Small intestine (tissue), 7 donors: Measurements from ENCODE around the gene DDI2. TPM values are rescaled to one million over a fixed set of nuclear protein-coding genes. Genes with fewer than 3 reads are reported as not detected.

ENCODE experiments used
- DNase-seq, 2 donors: peaks; one replicate each; pipeline versions ENCODE4 v3.0.0 to v3.0.0-alpha.2; 2013
- FAIRE-seq: peaks from 2 replicates; lab custom pipeline; 2012; peaks lifted over from hg19 to GRCh38; lab: Jason Lieb, UNC
- H3K27ac ChIP-seq, 3 donors: one replicate each; pipeline ENCODE4 v1.5.1; 2013; ENCODE audit warnings: low read length in 2 of 3, mild to moderate bottlenecking in 2 of 3, control low read depth in 1 of 3, inconsistent platforms in 1 of 3, low read depth in 1 of 3, moderate library complexity in 1 of 3
- H3K27me3 ChIP-seq, 3 donors: one replicate each; pipeline ENCODE4 v1.6.1; 2013; ENCODE audit warnings: low read length in 3 of 3, inconsistent platforms in 1 of 3; ENCODE audit not compliant: control insufficient read depth in 3 of 3, insufficient read depth in 3 of 3
- H3K36me3 ChIP-seq, 3 donors: one replicate each; pipeline ENCODE4 v1.6.1; 2013; ENCODE audit warnings: low read length in 3 of 3, inconsistent platforms in 1 of 3, low read depth in 1 of 3, mild to moderate bottlenecking in 1 of 3, moderate library complexity in 1 of 3; ENCODE audit not compliant: control insufficient read depth in 3 of 3, insufficient read depth in 2 of 3
- H3K4me1 ChIP-seq, 3 donors: one replicate each; pipeline ENCODE4 v1.6.1; 2013; ENCODE audit warnings: low read length in 2 of 3, inconsistent platforms in 1 of 3, low read depth in 1 of 3, mild to moderate bottlenecking in 1 of 3, moderate library complexity in 1 of 3; ENCODE audit not compliant: control insufficient read depth in 3 of 3, insufficient read depth in 2 of 3
- H3K4me3 ChIP-seq, 3 donors: one replicate each; pipeline ENCODE4 v1.5.1; 2013; ENCODE audit warnings: low read length in 3 of 3, control low read depth in 1 of 3, inconsistent platforms in 1 of 3, low read depth in 1 of 3, mild to moderate bottlenecking in 1 of 3, moderate library complexity in 1 of 3
- H3K9me3 ChIP-seq, 2 donors: one replicate each; pipeline ENCODE4 v1.6.1; 2013; ENCODE audit warnings: low read depth in 1 of 2, low read length in 1 of 2; ENCODE audit not compliant: control insufficient read depth in 2 of 2, insufficient read depth in 1 of 2
- WGBS, 3 donors: extraction: QIAGEN DNeasy Blood & Tissue Kit; methylation state at CpG; one replicate each; pipeline ENCODE4 v1.1.7; 2013; 5-methylcytosine and 5-hydroxymethylcytosine counted together
- polyA plus RNA-seq, 4 donors: library from polyadenylated mRNA; stranded (reverse) in 3 of 4; unstranded in 1 of 4; fragments of 200-250 nt in 3 of 4; fragments of 120-200 nt in 1 of 4; gene quantifications; one replicate each; pipeline versions ENCODE4 v1.2.1 to v1.2.3, GENCODE V29; 2013
- donor health status: healthy with polysubstance abuse.
- donor health status: control.
- donor health status: control.
- donor health status: Bipolar disorder and iron deficiency.
- donor health status: healthy.

Gene DDI2
- polyA plus RNA-seq, 4 donors, result 4.3 to 34.7 (median 9.7) TPM

DNA sequence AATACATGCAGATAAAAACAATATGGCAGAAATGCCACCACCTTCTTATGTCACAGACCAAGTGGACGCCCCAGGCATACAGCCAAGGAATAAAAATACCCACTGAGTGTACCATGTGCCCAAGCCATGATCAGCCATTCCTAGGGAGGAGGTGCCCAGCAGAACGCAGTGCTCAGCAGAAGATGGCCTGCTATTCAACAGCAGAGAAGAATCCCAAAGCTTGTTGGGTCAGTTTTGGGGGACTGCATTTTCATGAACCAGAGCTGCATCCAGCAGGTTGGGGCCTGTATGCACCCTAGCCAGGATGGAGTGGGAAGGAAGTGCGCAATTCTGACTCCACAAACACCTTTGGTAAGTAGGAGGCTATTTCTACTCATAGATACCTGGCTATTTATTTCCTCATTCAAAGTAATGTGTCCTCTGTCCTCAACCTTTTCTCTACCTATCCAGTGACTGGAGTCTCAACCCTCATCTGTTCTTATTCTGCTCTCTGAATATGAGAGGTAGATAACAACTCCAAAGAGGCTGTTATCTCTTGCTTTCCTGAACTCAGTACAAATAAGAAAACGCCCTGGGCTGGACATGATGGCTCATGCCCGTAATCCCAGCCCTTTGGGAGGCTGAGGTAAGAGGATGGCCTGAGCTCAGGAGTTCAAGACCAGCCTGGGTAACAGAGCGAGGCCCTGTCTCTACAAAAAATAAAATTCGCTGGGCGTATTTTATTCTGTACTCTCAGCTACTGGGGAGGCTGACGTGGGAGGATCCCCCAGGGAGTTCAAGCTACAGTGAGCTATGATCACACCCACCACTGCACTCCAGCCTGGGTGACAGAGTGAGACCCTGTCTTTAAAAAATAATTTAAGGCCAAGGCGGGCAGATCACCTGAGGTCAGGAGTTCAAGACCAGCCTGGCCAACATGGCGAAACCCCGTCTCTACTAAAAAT is 64.4 kb downstream of the DDI2 start:
- FAIRE-seq (no peak), DNase-seq (peak in 1 of 2 donors; percentile 38)
- peak overlapping the region in 1 of 3 donors; percentile 43 for H3K27ac ChIP-seq
- H3K27me3 ChIP-seq, result no peaks in the 10 kb centered on the region
- H3K9me3 ChIP-seq, result peaks cover 0 to 5% of the 10 kb centered on the region in 2 donors
- H3K36me3 ChIP-seq, result no peaks in the 10 kb centered on the region
- H3K4me1 ChIP-seq, result peaks cover 3 to 18% (median 11%) of the 10 kb centered on the region in 3 donors
- no peak overlapping the region for H3K4me3 ChIP-seq
- 81 to 87% (median 85%) methylated on average over 12 of the region's 12 CpGs for WGBS, 3 donors

- Histone ChIP-seq H3K4me1 (peaks cover 3 to 14% (median 13%) of the 10 kb centered on the region in 3 donors), H3K36me3 (no peaks in the 10 kb centered on the region), H3K4me3 (no peak overlapping the region), H3K27me3 (no peaks in the 10 kb centered on the region), H3K27ac (no peak overlapping the region), H3K9me3 (no peaks in the 10 kb centered on the region)
- 83 to 93% (median 92%) methylated on average over 4 of the region's 4 CpGs for WGBS, 3 donors
- DNase-seq, result no peak
- FAIRE-seq, result no peak
Measured at GRCh38 chr1:15682936-15683341, 65.7 kb downstream of the DDI2 start.

DNA sequence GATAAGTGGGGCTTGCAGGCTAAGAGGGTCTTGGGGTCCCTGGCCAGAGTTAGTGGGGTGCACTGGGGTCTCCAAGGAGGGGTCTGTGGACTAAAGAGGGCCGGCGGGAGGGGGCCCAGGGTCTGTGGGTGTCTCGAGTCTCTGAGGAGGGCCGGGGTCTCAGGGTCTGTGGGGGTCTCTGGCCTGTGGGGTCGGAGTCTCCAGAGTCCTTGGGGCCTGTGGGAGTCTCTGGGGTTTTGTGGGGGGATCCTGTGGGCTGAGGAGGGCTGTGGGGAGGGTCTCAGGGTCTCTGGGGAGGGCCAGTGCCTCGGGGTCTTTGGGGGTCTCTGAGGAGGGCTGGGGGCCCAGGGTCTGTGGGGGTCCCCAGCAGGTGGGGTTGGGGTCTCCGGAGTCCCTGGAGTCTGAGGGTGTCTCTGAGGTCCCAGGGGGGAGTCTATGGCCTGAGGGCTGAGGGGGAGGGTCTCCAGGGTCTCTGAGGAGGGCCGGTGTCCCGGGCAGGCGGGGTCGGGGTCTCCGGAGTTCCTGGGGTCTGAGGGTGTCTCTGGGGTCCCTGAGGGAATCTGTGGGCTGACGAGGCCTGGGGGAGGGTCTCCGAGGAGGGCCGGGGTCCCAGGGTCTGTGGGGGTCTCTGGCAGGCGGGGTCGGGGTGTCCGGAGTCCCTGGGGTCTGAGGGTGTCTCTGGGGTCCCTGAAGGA is 66.2 kb downstream of the DDI2 start:
- Histone ChIP-seq H3K4me3 (peak overlapping the region; percentile 92 to 96 (median 94)), H3K27ac (peak overlapping the region; percentile 72 to 93 (median 74)), H3K4me1 (peaks cover 3 to 14% (median 13%) of the 10 kb centered on the region in 3 donors), H3K27me3 (no peaks in the 10 kb centered on the region), H3K36me3 (no peaks in the 10 kb centered on the region), H3K9me3 (no peaks in the 10 kb centered on the region)
- DNase-seq, result no peak
- WGBS, 3 donors, result 35 to 44% (median 42%) methylated on average over 14 to 18 of the region's 18 CpGs
- no peak for FAIRE-seq

DNA sequence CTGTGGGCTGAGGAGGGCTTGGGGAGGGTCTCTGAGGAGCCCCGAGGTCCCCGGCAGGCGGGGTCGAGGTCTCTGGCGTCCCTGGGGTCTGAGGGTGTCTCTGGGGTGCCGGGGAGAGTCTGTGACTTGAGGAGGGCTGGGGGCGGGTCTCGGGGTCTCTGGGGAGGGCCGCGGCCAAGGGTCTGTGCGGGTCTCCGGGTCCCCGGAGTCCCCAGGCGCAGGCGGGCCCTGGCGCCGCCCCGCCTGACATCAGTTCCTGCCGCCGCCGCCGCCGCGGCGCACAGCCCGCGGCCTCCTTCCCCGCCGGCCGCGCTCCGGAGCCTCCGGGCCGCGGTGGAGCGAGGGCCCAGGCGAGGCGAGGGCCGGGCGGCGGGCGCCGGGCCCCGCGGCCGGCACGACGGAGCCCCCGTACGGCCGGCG is 66.8 kb downstream of the DDI2 start, which contains the start of gene PLEKHM2:
Gene PLEKHM2 (plus strand): TSS at position 279 of the 420 bp plus-strand sequence. CDS start 239 bp downstream, outside the sequence.
- H3K36me3 ChIP-seq, result no peaks in the 10 kb centered on the region
- DNase-seq, result peak; percentile 42 to 75
- peaks cover 3 to 14% (median 13%) of the 10 kb centered on the region in 3 donors for H3K4me1 ChIP-seq
- H3K9me3 ChIP-seq, result no peaks in the 10 kb centered on the region
- H3K27me3 ChIP-seq, result no peaks in the 10 kb centered on the region
- 0 to 1% (median 0%) methylated on average over 9 to 52 of the region's 52 CpGs for WGBS, 3 donors
- H3K27ac ChIP-seq, result peak within 1 kb of the TSS; percentile 72 to 93 (median 74)
- no peak for FAIRE-seq
- peak within 1 kb of the TSS; percentile 94 to 96 (median 95) for H3K4me3 ChIP-seq

- H3K4me1 ChIP-seq, result peaks cover 3 to 14% (median 13%) of the 10 kb centered on the region in 3 donors
- peak overlapping the region; percentile 94 to 96 (median 95) for H3K4me3 ChIP-seq
- no peaks in the 10 kb centered on the region for H3K9me3 ChIP-seq
- no peaks in the 10 kb centered on the region for H3K27me3 ChIP-seq
- H3K36me3 ChIP-seq, result peaks cover 0 to 6% (median 3%) of the 10 kb centered on the region in 3 donors
- FAIRE-seq (no peak), DNase-seq (peak; percentile 27 to 68)
- H3K27ac ChIP-seq, result peak overlapping the region; percentile 57 to 93 (median 63)
- WGBS, 3 donors, result 0 to 1% (median 1%) methylated on average over 25 to 72 of the region's 72 CpGs
Measured at GRCh38 chr1:15684468-15685291, 67.4 kb downstream of the DDI2 start.

DNA sequence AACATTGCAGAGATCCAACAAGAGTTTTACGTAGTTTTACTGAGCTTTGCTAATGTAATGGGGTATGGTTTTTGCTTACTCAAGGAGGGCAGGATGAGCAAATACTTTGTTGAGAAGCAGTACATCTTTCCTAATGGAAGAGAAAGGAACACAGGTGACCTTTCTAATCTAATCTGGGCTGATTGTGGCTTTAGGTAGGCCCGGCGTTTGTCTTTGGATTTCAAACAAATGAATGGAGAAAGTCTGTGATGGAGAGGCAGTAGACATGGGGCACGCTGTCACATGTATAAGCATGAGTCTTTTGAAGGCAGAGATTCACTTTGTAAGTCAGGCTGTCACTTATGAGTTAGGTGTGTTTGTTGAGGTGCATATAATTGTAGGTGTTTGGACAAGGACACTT is 68.6 kb downstream of the DDI2 start:
- Histone ChIP-seq H3K9me3 (no peaks in the 10 kb centered on the region), H3K4me1 (peaks cover 3 to 13% (median 12%) of the 10 kb centered on the region in 3 donors), H3K4me3 (no peak overlapping the region), H3K27me3 (no peaks in the 10 kb centered on the region), H3K27ac (no peak overlapping the region), H3K36me3 (peaks cover 0 to 9% (median 3%) of the 10 kb centered on the region in 3 donors)
- no peak for FAIRE-seq
- DNase-seq, result peak in 1 of 2 donors; percentile 21
- WGBS, 3 donors, result 36 to 54% (median 53%) methylated on average over 4 of the region's 4 CpGs

DNA sequence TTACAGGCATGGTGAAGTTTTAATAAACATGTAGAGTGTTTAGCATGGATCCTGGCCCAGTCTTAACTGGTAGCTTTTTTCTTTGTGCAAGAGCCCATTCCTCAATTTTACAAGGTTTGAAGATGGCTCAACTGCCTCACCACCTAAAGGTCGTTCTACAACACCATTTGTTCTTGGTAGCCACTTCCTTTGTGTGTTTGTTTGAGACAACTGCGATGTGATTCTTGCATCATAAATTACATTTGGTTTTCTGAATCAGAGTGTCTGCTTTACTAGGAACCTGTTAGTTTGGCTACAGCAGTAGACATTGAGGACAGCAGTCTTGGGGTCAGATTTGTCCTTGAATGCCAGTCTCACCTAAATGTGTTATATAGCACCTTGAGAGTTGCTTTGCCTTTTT is 70.2 kb downstream of the DDI2 start:
- WGBS, 3 donors, result 65 to 82% (median 81%) methylated on average over 2 of the region's 2 CpGs
- H3K27ac ChIP-seq, result no peak overlapping the region
- no peaks in the 10 kb centered on the region for H3K9me3 ChIP-seq
- DNase-seq, result no peak
- peaks cover 0 to 15% (median 3%) of the 10 kb centered on the region in 3 donors for H3K36me3 ChIP-seq
- no peaks in the 10 kb centered on the region for H3K27me3 ChIP-seq
- no peak overlapping the region for H3K4me3 ChIP-seq
- H3K4me1 ChIP-seq, result peaks cover 0 to 13% (median 6%) of the 10 kb centered on the region in 3 donors
- no peak for FAIRE-seq
